Right renal pelvis (tissue), 4 donors: ENCODE measurements around the gene E2F1. TPM values are rescaled to one million over a fixed set of nuclear protein-coding genes. Genes with fewer than 3 reads are reported as not detected.
A peak's percentile ranks its signal among the peaks of the same experiment; 100 is the strongest.

Source experiments
- DNase-seq, 4 donors: peaks; one replicate each; pipeline ENCODE4 v3.0.0-alpha.2; 2013; ENCODE audit warnings: low read depth in 4 of 4, low spot score in 3 of 4, missing footprints in 1 of 4
- polyA plus RNA-seq, 4 donors: library from polyadenylated mRNA; unstranded; fragments of 120-200 nt; gene quantifications; one replicate each; pipeline ENCODE4 v1.2.1, GENCODE V29; 2013; ENCODE audit not compliant: insufficient read length in 4 of 4

The E2F1 gene
- 10 to 100 TPM; 10.8 to 12.7 (median 12.1) TPM for polyA plus RNA-seq

GRCh38 chr20:33686100-33686983 lies at the start of gene E2F1:
E2F1 (minus strand) TSS chr20:33686385; CDS start chr20:33686264, 121 bp downstream.
- DNase-seq = peak; percentile 78 to 87 (median 84)

DNA sequence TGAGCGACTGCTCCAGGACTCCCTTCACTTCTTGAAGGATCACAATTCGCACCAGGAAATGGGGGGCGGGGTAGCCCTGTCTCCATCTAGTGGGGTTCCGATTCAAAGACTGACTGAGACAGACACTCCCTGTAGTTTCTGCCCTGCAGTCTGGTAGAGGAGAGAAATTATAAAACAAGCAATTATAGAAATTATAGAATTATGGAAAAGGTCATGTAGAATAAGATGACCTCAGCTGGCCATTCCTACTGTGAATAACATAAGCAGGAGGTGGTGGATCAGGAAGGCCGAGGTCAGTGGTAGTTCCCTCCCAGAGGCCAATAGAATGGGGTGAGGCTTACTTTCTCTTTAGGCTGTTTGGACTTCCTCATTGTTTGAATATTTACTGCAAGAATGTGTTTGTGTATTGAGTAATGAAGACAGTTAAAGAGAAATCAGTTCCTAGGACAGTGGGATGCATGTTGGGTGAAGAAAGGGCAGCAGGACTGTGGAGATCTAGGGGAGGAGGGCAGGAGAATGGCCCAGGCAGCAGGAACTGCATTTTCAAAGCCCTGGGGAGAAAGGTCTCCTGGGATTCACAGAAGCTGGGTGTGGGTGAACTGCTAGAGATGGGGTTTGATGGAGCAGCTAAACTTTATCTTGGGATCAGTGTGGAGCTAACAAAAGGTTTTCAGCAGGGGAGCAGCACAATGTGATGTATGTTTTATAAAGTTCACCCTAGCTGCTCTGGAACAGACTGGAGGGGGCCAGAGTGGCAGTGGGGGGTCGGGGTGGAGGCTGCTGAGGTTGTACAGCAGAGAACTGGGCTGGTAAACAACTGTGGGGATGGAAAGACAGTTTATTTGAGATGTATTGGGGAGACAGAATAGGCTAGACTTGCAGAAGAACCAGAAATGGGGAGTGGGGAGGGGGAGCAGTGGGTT lies 47.7 kb upstream of the E2F1 start:
- no peak for DNase-seq

DNA sequence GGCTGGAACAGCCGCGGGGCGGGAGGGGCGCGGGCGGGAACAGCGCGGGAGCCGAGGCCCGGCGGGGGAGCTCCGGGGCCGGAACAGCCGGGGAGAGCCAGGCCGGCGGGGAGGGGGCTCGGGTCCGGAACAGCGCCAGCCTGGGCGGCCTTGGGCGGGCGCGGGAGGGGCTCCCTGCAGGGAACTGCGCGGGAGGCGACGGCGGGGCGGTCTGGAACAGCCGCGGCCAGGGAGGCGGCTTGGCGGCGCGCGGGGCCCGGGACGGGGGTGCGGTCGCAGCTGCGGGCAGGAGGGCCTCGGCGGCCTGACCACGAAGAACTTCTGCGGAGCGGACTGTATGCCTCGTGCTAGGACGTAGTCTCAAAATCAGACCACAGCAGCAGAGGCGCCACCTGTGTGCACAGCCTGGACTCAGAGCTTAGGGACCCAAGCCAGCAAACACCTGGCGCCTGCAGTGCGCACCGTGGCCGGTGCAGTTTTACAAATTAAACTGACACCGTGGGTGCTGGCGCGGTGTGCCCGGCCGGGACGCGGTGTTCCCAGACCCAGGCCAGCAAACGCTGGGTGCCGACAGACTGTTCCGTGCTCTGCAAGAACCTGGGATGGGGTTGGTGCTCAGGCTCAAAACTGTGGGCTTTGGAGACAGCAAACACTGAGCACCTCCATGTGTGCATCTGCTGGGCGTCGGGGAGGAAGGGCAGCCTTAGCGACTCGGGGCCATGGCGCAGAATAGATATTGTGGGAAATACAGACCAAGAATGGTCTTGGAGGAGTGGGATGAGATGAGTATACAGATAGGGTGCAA lies 46.2 kb upstream of the E2F1 start:
- peak; percentile 76 to 87 (median 85) for DNase-seq

DNA sequence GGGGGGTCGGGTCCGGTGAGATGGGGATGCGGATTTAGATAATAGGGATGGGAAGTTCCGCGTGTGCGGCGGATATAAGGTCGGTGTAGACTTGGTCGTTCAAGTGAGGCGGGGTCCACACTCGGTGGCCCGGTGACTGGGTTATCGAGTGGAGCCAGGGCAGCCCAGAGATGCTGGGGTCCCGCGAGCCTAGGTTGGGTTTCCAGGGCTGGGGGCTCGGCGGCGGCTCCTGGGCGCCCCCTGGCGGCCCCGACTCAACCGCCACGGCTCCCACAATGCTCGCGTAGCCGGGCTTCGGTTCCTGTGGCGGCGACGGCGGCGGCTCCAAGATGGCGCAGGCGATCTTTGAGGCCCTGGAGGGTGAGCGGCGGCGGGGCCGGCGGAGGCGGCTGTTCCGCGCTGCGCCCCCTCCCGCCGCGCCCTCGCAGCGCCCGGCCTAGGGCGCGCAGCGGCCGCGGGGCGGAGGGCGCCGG lies 45.5 kb upstream of the E2F1 start, which contains the start of gene ZNF341:
ZNF341 (plus strand) TSS at position 304 of the 473 bp plus-strand sequence; CDS start at position 330, 26 bp downstream.
- peak in 1 of 4 donors; percentile 75 for DNase-seq

GRCh38 chr20:33730946-33731692 lies 44.9 kb upstream of the E2F1 start:
- DNase-seq = no peak

GRCh38 chr20:33729101-33729500 lies 42.9 kb upstream of the E2F1 start:
- no peak for DNase-seq

DNA sequence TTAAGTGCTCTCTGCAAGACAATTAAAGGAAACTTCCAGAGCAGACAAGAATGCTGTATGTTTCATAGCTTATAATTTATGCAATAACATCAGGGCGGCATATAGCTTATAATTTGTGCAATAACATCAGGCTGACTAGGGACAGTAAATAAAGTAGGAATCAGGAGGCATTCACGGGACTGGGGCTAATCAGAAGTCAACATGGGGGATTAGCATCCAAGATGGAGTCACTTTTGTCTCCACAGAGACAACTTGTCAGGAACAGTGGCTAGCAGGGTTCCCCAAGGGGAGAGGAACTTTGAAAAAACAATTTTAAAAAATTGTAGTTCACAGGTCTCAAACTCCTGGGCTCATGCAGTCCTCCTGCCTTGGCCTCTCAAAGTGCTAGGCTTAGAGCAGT lies 42.3 kb upstream of the E2F1 start:
- no peak for DNase-seq

- DNase-seq = no peak
Measured at GRCh38 chr20:33727806-33728205, 41.6 kb upstream of the E2F1 start.

DNA sequence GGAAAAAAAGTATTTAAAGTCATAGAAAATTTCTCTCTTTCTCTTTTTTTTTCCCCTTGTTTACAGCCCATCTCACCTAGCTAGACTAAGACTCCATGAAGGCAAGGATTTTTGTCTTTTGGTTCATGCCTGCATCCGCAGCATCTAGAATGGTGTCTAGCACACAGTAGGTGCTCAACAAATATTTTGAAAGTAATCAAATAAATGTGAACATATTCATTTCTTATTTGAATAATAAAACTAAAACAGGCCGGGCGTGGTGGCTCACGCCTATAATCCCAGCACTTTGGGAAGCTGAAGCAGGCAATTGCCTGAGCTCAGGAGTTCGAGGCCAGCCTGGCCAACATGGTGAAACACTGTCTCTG lies 40.9 kb upstream of the E2F1 start:
- DNase-seq = no peak

GRCh38 chr20:33725607-33726264 lies 39.6 kb upstream of the E2F1 start:
- DNase-seq = no peak

GRCh38 chr20:33724439-33725094 lies 38.4 kb upstream of the E2F1 start:
- DNase-seq = no peak

- no peak for DNase-seq
Measured at GRCh38 chr20:33721391-33722140, 35.4 kb upstream of the E2F1 start.

GRCh38 chr20:33719989-33720709 lies 34.0 kb upstream of the E2F1 start, which contains the start of gene PXMP4:
PXMP4 (minus strand) TSS chr20:33720310; CDS start chr20:33720207, 103 bp downstream.
- peak; percentile 78 to 87 (median 86) for DNase-seq

- DNase-seq = no peak
Measured at GRCh38 chr20:33719277-33719988, 33.2 kb upstream of the E2F1 start.

DNA sequence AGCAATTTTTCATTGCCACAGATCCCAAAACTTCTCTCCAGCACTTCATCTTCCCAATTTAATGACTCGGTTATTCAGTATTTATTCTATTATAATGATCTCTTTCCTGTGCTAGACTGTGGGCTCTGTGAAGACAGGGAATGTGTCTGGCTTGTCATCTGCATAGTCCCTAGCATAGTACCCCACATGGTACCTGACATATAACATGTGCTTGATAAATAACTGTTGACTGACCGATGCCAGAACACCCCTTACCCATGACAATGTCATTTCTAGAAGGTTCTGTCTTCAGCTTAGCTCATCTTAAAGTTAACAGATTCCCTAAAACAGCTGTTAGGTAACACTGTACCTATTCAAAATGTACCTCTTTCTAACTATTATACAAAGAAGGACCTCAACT lies 30.3 kb upstream of the E2F1 start:
- no peak for DNase-seq

GRCh38 chr20:33713865-33714367 lies 27.7 kb upstream of the E2F1 start:
- no peak for DNase-seq
